Loucy (cell line): Measurements from ENCODE around the gene AARSD1.
A peak's percentile ranks its signal among the peaks of the same experiment; 100 is the strongest.

Experiments
- H2AFZ ChIP-seq: fragments of 200-600 bp; sonication (generic); 2 replicates; pipeline ENCODE4 v1.6.0; 2016; ENCODE audit warnings: antibody characterized with exemption, mild to moderate bottlenecking, low read length, moderate library complexity
- H3F3A ChIP-seq: fragments of 200-600 bp; 2 replicates; pipeline ENCODE4 v1.6.0; 2016; ENCODE audit warnings: antibody characterized with exemption, low read depth, mild to moderate bottlenecking
- H3K27me3 ChIP-seq: fragments of 200-600 bp; sonication (generic); 2 replicates; pipeline ENCODE4 v1.6.1; 2014; ENCODE audit warnings: low read length, mild to moderate bottlenecking; ENCODE audit not compliant: insufficient read depth, poor library complexity, severe bottlenecking
- H3K36me3 ChIP-seq: fragments of 200-600 bp; sonication (generic); 2 replicates; pipeline ENCODE4 v1.6.1; 2016; ENCODE audit warnings: low read length; ENCODE audit not compliant: insufficient read depth
- H3K4me1 ChIP-seq: fragments of 200-600 bp; sonication (generic); 2 replicates; pipeline ENCODE4 v1.5.1; 2014; ENCODE audit warnings: low read length, mild to moderate bottlenecking; ENCODE audit not compliant: insufficient read depth, poor library complexity, severe bottlenecking
- H3K4me2 ChIP-seq: fragments of 200-600 bp; sonication (generic); 2 replicates; pipeline ENCODE4 v1.6.0; 2014; ENCODE audit warnings: antibody characterized with exemption, low read length, low read depth, mild to moderate bottlenecking; ENCODE audit not compliant: poor library complexity, severe bottlenecking
- H3K4me3 ChIP-seq: fragments of 200-600 bp; sonication (generic); 2 replicates; pipeline ENCODE4 v1.5.1; 2014; ENCODE audit warnings: low read length, mild to moderate bottlenecking, mixed read lengths; ENCODE audit not compliant: poor library complexity, severe bottlenecking
- H3K79me2 ChIP-seq: fragments of 200-600 bp; sonication (generic); 2 replicates; pipeline ENCODE4 v1.6.1; 2014; ENCODE audit warnings: low read length; ENCODE audit not compliant: insufficient read depth
- H3K9ac ChIP-seq: fragments of 200-600 bp; sonication (generic); 2 replicates; pipeline ENCODE4 v1.6.0; 2014; ENCODE audit warnings: mild to moderate bottlenecking, low read depth, low read length, moderate library complexity; ENCODE audit not compliant: poor library complexity, severe bottlenecking
- H3K9me2 ChIP-seq: fragments of 200-600 bp; sonication (generic); replicated peaks from 2 replicates; pipeline ENCODE4 v1.6.1; 2016; ENCODE audit warnings: low read depth, low read length, mixed read lengths
- H3K9me3 ChIP-seq: fragments of 200-600 bp; sonication (generic); 2 replicates; pipeline ENCODE4 v1.6.1; 2014; ENCODE audit warnings: mild to moderate bottlenecking, antibody characterized with exemption, low read length, low read depth; ENCODE audit not compliant: insufficient read depth
- H4K20me1 ChIP-seq: fragments of 200-600 bp; sonication (generic); 2 replicates; pipeline ENCODE4 v1.6.0; 2014; ENCODE audit warnings: antibody characterized with exemption, low read length, mild to moderate bottlenecking; ENCODE audit not compliant: insufficient read depth, poor library complexity, severe bottlenecking
- EZH2phosphoT487 ChIP-seq: fragments of 200-600 bp; IDR thresholded peaks from 2 replicates; pipeline ENCODE4 v1.6.1; 2018; ENCODE audit warnings: antibody characterized with exemption, mild to moderate bottlenecking, moderate library complexity, borderline replicate concordance
- TF ChIP-seq, protein P1 (sequence below): fragments of 200-600 bp; sonication (generic); conservative IDR thresholded peaks from 2 replicates; pipeline ENCODE4 v1.5.1; 2014; ENCODE audit warnings: mild to moderate bottlenecking, antibody characterized with exemption, low read length

AARSD1 gene

DNA sequence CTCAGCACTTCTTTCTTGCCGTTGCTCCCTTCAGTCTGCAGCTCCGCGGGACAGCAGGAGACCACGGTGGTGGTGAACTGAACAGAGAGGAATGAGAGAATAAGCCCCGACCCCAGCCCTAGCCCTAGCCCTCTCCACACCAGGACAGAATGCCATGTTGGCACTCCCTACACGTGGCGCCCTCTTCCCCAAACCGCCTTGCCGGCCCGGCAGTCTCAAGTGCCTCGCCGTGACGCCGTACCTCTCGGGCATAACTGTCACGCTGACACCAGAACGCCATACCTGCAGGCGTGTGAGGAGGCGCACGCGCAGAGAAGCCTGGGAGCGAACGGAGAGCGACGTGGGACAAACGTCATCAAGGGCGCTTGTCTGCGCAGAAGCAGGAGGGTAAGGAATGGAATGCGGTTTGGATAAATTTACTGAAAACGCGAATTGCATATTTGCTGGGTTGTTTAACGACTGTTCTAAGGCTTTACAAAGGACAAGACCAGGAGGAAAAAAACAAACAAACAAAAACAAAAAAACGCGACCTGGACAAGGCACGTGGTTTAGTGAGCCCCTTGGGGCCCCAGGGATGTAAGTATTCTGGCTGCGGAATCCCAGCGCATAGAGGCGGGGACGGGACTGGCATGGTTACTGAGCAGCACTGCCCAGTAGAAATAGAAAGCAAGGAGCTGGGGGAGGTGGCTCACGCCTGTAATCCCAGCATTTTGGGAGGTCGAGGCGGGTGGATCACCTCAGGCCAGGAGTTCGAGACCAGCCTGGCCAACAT, at the start of gene AARSD1:
TSS of gene AARSD1 (minus strand) at position 294 of the 772 bp plus-strand sequence. CDS start at position 280, 14 bp downstream.
- Histone ChIP-seq H3F3A (no peaks in the 10 kb centered on the region; the same call in 1 of the 2 replicates), H3K27me3 (no peaks in the 10 kb centered on the region), H3K79me2 (peaks cover 10% of the 10 kb centered on the region; the same call in 1 of the 2 replicates), H3K4me3 (peak within 1 kb of the TSS; percentile 78), H4K20me1 (no peaks in the 10 kb centered on the region), H3K9me3 (no peaks in the 10 kb centered on the region), H2AFZ (peak within 1 kb of the TSS; percentile 93), H3K36me3 (peaks cover 13% of the 10 kb centered on the region; the same call in 1 of the 2 replicates), H3K4me2 (peak within 1 kb of the TSS; percentile 82), H3K9me2 (no peaks in the 10 kb centered on the region), H3K4me1 (peaks cover 6% of the 10 kb centered on the region), H3K9ac (peak within 1 kb of the TSS; percentile 86)
- no peak for TF ChIP-seq EZH2phosphoT487

DNA sequence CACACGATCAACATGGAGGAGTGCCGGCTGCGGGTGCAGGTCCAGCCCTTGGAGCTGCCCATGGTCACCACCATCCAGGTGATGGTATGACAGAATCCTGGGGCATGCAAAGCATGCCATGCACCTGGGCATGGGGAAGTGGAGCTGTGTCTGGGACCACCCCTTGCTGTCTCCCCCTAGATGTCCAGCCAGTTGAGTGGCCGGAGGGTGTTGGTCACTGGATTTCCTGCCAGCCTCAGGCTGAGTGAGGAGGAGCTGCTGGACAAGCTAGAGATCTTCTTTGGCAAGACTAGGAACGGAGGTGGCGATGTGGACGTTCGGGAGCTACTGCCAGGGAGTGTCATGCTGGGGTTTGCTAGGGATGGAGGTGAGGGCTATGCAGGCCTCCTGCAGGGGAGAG, 49.0 kb upstream of the AARSD1 start:
- H3K4me1 ChIP-seq: peaks cover 3% of the 10 kb centered on the region
- no peaks in the 10 kb centered on the region for H3K9me2 ChIP-seq
- no peak for TF ChIP-seq EZH2phosphoT487
- TF ChIP-seq, protein P1, sequence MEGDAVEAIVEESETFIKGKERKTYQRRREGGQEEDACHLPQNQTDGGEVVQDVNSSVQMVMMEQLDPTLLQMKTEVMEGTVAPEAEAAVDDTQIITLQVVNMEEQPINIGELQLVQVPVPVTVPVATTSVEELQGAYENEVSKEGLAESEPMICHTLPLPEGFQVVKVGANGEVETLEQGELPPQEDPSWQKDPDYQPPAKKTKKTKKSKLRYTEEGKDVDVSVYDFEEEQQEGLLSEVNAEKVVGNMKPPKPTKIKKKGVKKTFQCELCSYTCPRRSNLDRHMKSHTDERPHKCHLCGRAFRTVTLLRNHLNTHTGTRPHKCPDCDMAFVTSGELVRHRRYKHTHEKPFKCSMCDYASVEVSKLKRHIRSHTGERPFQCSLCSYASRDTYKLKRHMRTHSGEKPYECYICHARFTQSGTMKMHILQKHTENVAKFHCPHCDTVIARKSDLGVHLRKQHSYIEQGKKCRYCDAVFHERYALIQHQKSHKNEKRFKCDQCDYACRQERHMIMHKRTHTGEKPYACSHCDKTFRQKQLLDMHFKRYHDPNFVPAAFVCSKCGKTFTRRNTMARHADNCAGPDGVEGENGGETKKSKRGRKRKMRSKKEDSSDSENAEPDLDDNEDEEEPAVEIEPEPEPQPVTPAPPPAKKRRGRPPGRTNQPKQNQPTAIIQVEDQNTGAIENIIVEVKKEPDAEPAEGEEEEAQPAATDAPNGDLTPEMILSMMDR: no peak
- H3K9me3 ChIP-seq: no peaks in the 10 kb centered on the region
- peaks cover 27% of the 10 kb centered on the region; the same call in 1 of the 2 replicates for H3K36me3 ChIP-seq
- no peaks in the 10 kb centered on the region for H3F3A ChIP-seq
- H3K27me3 ChIP-seq: no peaks in the 10 kb centered on the region
- peaks cover 12% of the 10 kb centered on the region; the same call in 1 of the 2 replicates for H3K79me2 ChIP-seq
- no peak overlapping the region for H3K4me3 ChIP-seq
- H3K4me2 ChIP-seq: no peak overlapping the region
- H3K9ac ChIP-seq: no peak overlapping the region
- H2AFZ ChIP-seq: no peak overlapping the region
- H4K20me1 ChIP-seq: no peaks in the 10 kb centered on the region

DNA sequence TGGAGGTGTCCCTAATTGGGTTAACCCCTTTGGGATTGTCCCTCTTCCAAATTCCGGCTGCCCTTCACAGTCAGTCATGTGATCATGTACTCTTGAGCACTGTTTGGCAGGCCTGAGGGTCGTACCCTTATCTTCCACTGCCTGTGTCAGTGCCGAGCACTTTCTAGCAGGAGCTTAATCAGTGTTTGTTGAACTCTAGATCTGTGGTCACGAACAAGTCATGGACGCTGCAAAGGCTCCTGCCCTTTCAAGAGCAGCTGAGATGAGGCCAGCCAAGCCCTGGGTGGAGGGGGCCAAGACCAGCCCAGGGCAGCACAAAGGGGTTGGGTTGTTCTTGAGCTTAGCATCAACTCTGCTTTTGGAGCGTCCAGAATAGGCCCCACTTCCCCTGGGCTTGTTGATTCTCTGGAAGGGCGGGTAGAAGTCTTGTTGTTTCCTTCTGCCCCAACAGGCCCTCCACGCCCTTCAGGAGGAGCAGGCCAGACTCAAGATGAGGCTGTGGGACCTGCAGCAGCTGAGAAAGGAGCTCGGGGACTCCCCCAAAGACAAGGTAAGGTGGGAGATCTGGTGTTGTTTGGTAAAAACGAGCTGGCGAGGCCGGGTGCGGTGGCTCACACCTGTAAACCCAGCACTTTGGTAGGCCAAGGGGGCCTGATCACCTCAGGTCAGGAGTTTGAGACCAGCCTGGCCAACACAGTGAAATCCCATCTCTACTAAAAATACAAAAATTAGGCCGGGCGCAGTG, 47.6 kb upstream of the AARSD1 start:
- H3K27me3 ChIP-seq: no peaks in the 10 kb centered on the region

More for the DNA sequence above, 47.6 kb upstream of the AARSD1 start:
- Histone ChIP-seq H3K9me2 (no peaks in the 10 kb centered on the region), H3K9ac (no peak overlapping the region), H3K4me3 (no peak overlapping the region), H3F3A (no peaks in the 10 kb centered on the region), H3K4me2 (no peak overlapping the region), H3K4me1 (no peaks in the 10 kb centered on the region), H4K20me1 (no peaks in the 10 kb centered on the region), H3K79me2 (peaks cover 5% of the 10 kb centered on the region; the same call in 1 of the 2 replicates), H3K9me3 (no peaks in the 10 kb centered on the region), H2AFZ (no peak overlapping the region), H3K36me3 (peaks cover 23% of the 10 kb centered on the region; the same call in 1 of the 2 replicates)
- TF ChIP-seq EZH2phosphoT487: no peak
- TF ChIP-seq, protein P1: no peak
